Astrocyte of the spinal cord (primary cell): ENCODE data around the gene SORCS2.

Experiments used
- DNase-seq: peaks from one replicate; pipeline ENCODE4 v3.0.0; 2011; ENCODE audit warnings: low read depth, low spot score
- H3K4me3 ChIP-seq: 2 replicates; pipeline ENCODE4 v1.5.1; 2011; ENCODE audit warnings: low read depth, mild to moderate bottlenecking, low read length, moderate library complexity
- CTCF ChIP-seq: IDR thresholded peaks from 2 replicates; pipeline ENCODE4 v1.5.1; 2012; ENCODE audit warnings: low read depth, mild to moderate bottlenecking, low read length, inconsistent platforms
- in situ Hi-C: cut with HindIII; loops from 2 replicates; pipeline ENCODE4 v1.10.0; 2017; ENCODE audit warnings: low sequenced_read_pairs

Gene SORCS2

DNA sequence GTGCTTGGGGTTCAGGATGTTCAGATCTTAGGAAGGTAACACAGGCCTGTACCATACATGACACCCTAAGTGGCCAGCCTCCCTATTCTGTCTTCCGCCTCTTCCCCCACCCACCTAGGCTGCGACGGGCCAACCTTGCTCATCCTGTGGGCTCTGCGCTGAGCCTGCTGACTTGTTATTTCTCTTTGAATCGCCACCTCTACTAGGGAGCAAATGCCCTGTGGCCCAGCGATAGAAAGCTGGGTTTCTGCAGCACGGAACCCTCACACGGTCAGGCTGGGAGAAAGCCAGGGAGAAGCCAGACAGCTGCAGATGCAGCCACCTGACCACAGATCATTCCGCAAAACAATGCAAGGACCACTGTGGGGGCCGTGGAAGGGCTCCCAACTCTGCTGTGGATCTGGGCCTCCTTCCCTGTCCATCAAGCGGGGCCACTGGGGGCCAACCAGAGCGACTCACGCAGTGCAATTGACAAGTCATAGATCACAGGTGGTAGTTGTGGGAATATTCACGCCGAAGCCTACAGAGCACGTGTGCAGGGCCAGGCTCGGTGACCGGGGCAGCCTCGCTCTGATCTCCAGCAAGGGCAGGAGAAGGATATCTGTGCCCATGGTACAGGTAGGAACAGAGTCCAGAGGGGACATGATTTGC is 519.8 kb downstream of the SORCS2 start:
- no peak for TF ChIP-seq CTCF
- DNase-seq = no peak
- in situ Hi-C loops = no loop called here
- no peak overlapping the region for H3K4me3 ChIP-seq

DNA sequence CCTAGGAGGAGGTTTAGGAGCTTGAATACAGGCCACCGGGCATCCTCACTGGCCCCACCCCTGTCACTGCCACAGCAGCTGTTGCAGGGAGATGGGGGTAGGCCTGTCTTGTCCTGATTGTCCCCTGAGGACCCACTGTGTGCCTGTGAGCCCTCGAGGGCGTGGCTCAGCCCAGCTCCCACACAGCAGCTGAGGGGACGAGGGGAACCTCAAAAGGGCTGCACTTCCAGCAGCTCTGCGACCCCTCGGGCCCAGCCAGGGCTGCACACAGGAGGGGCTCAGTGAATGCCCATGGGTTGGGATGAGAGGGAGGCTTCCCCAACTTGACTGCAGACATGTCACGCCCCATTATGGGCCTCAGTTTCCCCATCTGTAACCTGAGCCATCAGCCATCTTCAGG is 521.4 kb downstream of the SORCS2 start:
- DNase-seq = no peak
- TF ChIP-seq CTCF = no peak
- in situ Hi-C loops = no loop called here

DNA sequence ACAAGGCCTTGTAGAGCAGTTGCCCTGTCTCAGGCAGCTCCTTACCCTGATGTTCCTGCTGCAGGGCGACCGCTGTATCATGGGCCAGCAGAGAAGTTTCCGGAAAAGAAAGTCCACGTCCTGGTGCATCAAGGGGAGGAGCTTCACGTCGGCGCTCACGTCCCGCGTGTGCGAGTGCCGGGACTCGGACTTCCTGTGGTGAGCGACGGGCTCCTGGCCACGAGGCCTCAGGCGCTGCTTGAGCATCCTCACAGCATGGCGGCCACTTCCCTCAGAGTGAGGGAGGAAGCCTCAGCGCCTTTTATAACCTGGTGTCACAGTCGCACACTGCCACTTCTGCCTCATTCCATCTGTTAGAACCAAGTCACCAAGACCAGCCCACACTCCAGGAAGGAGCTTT is 521.8 kb downstream of the SORCS2 start:
- no peak overlapping the region for H3K4me3 ChIP-seq
- DNase-seq = no peak
- no peak for TF ChIP-seq CTCF
- in situ Hi-C loops = no loop called here

More for the DNA sequence above, 521.4 kb downstream of the SORCS2 start:
- H3K4me3 ChIP-seq = no peak overlapping the region

DNA sequence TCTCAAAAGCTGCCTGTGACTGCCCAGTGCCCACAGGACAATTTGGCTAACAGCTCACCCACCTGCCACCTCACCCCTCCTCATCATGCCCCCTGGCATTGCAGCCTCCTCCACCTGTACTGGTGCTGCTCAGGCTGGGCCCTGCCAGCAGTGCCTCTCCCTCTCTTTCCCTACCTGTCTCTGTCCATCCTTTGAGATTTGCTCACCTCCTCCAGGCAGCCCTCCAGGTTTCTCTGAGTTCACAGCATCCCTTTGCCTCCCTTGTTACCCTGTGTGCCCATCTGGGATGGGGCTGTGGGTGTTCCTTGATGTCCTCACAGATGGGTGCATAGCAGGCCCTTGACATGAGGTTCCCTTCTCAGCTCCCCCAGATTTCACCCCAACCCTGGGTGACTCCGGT is 522.4 kb downstream of the SORCS2 start:
- no peak for TF ChIP-seq CTCF
- no peak for DNase-seq
- no peak overlapping the region for H3K4me3 ChIP-seq
- in situ Hi-C loops = no loop called here

DNA sequence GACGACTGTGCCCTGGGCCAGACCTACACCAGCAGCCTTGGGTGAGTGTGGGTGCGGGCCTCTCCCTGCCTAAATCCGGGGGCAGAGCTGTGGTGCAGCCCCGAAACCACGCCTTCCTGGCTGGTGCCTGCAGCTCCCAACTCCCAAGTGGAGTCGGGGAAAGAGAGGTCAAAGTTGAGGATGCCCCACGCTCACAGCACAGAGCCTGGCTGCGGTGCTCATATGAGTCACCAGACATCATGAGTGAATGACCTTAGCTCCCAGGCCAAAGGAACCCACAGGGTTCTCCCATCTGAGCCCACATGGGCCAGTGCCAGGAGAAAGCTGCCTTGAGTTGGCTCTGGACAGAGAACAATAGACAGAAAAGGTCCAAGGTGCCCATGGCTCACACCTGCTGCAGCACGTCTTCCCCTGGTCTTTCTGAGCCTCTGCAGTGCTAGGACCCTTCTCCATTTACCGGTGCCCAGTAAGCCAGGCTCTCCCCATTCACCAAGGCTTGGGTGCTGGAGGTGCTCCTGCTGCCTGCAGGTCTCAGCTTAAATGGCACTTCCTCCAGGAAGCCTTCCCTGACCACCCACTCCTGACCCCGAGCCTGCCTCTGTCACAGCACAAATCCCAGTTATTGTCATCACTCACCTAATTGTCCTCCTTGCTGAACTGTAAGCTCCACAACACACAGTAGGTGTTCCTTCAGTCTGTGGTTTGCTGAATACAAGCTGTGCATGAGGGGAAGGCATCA is 523.1 kb downstream of the SORCS2 start:
- no peak for TF ChIP-seq CTCF
- in situ Hi-C loops = no loop called here
- no peak for DNase-seq
- no peak overlapping the region for H3K4me3 ChIP-seq

DNA sequence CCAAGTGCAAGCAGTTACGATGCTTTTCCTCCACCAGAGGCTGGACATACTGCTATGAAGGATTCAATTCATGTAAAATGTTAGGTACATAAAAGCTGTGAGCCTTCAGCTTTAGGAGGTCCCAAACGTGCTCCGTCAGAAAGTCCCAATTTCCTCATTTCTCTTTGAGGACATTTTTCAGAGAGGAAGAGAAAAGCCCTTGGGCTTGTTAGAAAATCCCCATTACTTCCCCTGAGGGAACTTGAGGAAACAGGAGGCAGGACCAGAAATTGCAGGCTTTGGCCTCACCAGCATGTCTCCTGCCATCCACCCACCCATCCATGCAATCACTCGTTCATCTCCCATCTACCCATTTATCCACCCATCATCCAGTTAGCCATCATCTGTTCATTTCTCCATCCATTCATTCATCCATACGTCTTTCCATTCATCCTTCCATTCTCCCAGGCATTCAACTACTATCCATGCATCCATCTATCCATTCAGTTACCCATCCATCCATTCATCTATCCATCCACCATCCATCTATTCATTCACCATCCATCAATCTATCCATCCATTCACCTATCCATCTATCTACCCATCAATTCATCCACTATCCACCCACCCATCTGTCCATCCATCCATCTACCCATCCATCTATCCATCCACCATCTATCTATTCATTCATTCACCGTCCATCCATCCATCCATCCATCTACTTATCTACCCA is 523.8 kb downstream of the SORCS2 start:
- in situ Hi-C loops = no loop called here
- no peak for DNase-seq
- H3K4me3 ChIP-seq = no peak overlapping the region
- no peak for TF ChIP-seq CTCF
